K562 (cell line): Measurements from ENCODE around the gene IMPA2. TPM values are rescaled to one million over a fixed set of nuclear protein-coding genes. Genes with fewer than 3 reads are reported as not detected.

Experiments used
- ATAC-seq: fragments of 200-7000 bp; cut with Tn5 transposase; 3 replicates; pipeline ENCODE4 v1.9.1; 2020; ENCODE audit warnings: moderate library complexity
- BruUV-seq: library from RNA; stranded (reverse); fragments of 400-500 nt; replicated peaks from 2 replicates; lab custom pipeline; 2021; lab: Mats Ljungman, UMichigan
- CTCF ChIA-PET: fragments of 300-600 bp; formaldehyde crosslinking; extraction: SDS; loops from one replicate; lab custom pipeline; 2021; ENCODE audit warnings: low intra/inter-chr PET ratio; lab: Yijun Ruan, JAX
- POLR2A ChIA-PET: fragments of 300-600, 350-650 bp; sonication (Branson Sonifier 250); formaldehyde crosslinking; extraction: SDS; loops from one replicate; lab custom pipeline; 2021; ENCODE audit warnings: antibody characterized with exemption, inconsistent platforms; lab: Yijun Ruan, JAX
- DNase-seq, 4 experiments: peaks; one replicate each; pipeline versions ENCODE4 v3.0.0 to v3.0.0-alpha.2; 2011 to 2018; ENCODE audit warnings: low spot score in 3 of 4, mixed read lengths in 3 of 4; ENCODE audit errors: extremely low read depth in 1 of 4
- FAIRE-seq: peaks from 2 replicates; lab custom pipeline; 2011; peaks lifted over from hg19 to GRCh38; lab: Jason Lieb, UNC
- H2AFZ ChIP-seq: 2 replicates; pipeline ENCODE4 v1.6.0; 2011; ENCODE audit warnings: low read depth, low read length, control low read depth, inconsistent platforms
- H3K27ac ChIP-seq: fragments of 200-600 bp; 3 replicates; pipeline ENCODE4 v1.8.0; 2011; ENCODE audit warnings: low read depth, mild to moderate bottlenecking, control low read depth, inconsistent platforms, low read length, moderate library complexity, mixed read lengths; ENCODE audit errors: extremely low read depth
- H3K27me3 ChIP-seq, 2 experiments: fragments of 300-600 bp in 1 of 2; 2 replicates in 1 of 2; 3 replicates in 1 of 2; pipeline versions ENCODE4 v1.6.0 to v1.8.0; 2011; ENCODE audit warnings: inconsistent platforms in 2 of 2, low read length in 2 of 2, mild to moderate bottlenecking in 1 of 2, mixed read lengths in 1 of 2, moderate library complexity in 1 of 2; ENCODE audit not compliant: control insufficient read depth in 2 of 2, insufficient read depth in 2 of 2
- H3K36me3 ChIP-seq: fragments of 300-600 bp; 3 replicates; pipeline ENCODE4 v1.8.0; 2011; ENCODE audit warnings: mild to moderate bottlenecking, low read length, inconsistent platforms; ENCODE audit not compliant: control insufficient read depth, insufficient read depth
- H3K4me1 ChIP-seq, 2 experiments: fragments of 200-600 bp in 1 of 2; replicated peaks in 1 of 2; 2 replicates in 1 of 2; 3 replicates in 1 of 2; pipeline versions ENCODE4 v1.5.1 to v1.8.0; 2011; ENCODE audit warnings: inconsistent platforms in 2 of 2, low read length in 2 of 2, mild to moderate bottlenecking in 1 of 2, mixed read lengths in 1 of 2, moderate library complexity in 1 of 2; ENCODE audit not compliant: control insufficient read depth in 2 of 2, insufficient read depth in 2 of 2
- H3K4me2 ChIP-seq: 2 replicates; pipeline ENCODE4 v1.6.1; 2011; ENCODE audit warnings: low read length, control low read depth, inconsistent platforms, mixed read lengths; ENCODE audit not compliant: insufficient read depth
- H3K4me3 ChIP-seq: fragments of 200-600 bp; sonication (generic), shearing (Covaris generic); 2 replicates; pipeline ENCODE4 v1.5.1; 2016; ENCODE audit warnings: control low read depth, inconsistent platforms
- H3K79me2 ChIP-seq: fragments of 200-600 bp; 3 replicates; pipeline ENCODE4 v1.8.0; 2011; ENCODE audit warnings: low read length, inconsistent platforms; ENCODE audit not compliant: control insufficient read depth, insufficient read depth
- H3K9ac ChIP-seq, 2 experiments: 2 replicates each; pipeline versions ENCODE4 v1.6.0 to v1.6.1; 2011; ENCODE audit warnings: low read depth in 2 of 2, low read length in 2 of 2, control low read depth in 1 of 2, inconsistent platforms in 1 of 2, mild to moderate bottlenecking in 1 of 2, mixed read lengths in 1 of 2; ENCODE audit not compliant: insufficient read depth in 1 of 2
- H3K9me1 ChIP-seq: one replicate; pipeline ENCODE4 v1.6.0; 2011; ENCODE audit warnings: inconsistent platforms, mild to moderate bottlenecking, low read length, moderate library complexity; ENCODE audit not compliant: control insufficient read depth, insufficient read depth
- H3K9me3 ChIP-seq: replicated peaks from 2 replicates; pipeline ENCODE4 v1.5.1; 2011; ENCODE audit warnings: low read depth, low read length, inconsistent platforms; ENCODE audit not compliant: control insufficient read depth, insufficient read depth
- H4K20me1 ChIP-seq: replicated peaks from 2 replicates; pipeline ENCODE4 v1.6.1; 2011; ENCODE audit warnings: low read length, inconsistent platforms, mixed read lengths; ENCODE audit not compliant: control insufficient read depth, insufficient read depth
- ARID4B ChIP-seq: sonication (generic); formaldehyde crosslinking; IDR thresholded peaks from 2 replicates; pipeline ENCODE4 v1.8.0; 2022; ENCODE audit warnings: mild to moderate bottlenecking, missing genetic modification reagents
- CBX2 ChIP-seq: fragments of 200-600 bp; sonication (generic); IDR thresholded peaks from one replicate; pipeline ENCODE4 v1.6.1; 2012; ENCODE audit warnings: mild to moderate bottlenecking, low read length, inconsistent platforms; ENCODE audit not compliant: insufficient read depth, poor library complexity, severe bottlenecking
- CHD1 ChIP-seq: fragments of 200-600 bp; sonication (generic); IDR thresholded peaks from one replicate; pipeline ENCODE4 v1.6.1; 2012; ENCODE audit warnings: mild to moderate bottlenecking, moderate library complexity, low read length, inconsistent platforms
- DPF2 ChIP-seq: fragments of 450-650 bp; IDR thresholded peaks from 2 replicates; pipeline ENCODE4 v1.6.1; 2016
- EZH2 ChIP-seq: IDR thresholded peaks from 2 replicates; pipeline ENCODE4 v1.6.1; 2012; ENCODE audit warnings: low read depth, mild to moderate bottlenecking, inconsistent platforms, low read length, borderline replicate concordance
- GABPA ChIP-seq: fragments of 200-800 bp; sonication (Bioruptor generic); conservative IDR thresholded peaks from 2 replicates; pipeline ENCODE4 v1.6.1; 2016; ENCODE audit warnings: low read depth, missing genetic modification characterization, missing compliant biosample characterization
- HINFP ChIP-seq: fragments of 450-650 bp; conservative IDR thresholded peaks from 2 replicates; pipeline ENCODE4 v1.6.1; 2016; ENCODE audit warnings: missing genetic modification characterization, low read depth, mild to moderate bottlenecking, control low read depth, missing compliant biosample characterization
- HMBOX1 ChIP-seq: sonication (generic); IDR thresholded peaks from 2 replicates; pipeline ENCODE4 v1.6.1; 2016
- HOXB6 ChIP-seq: fragments of 250-450 bp; sonication (Bioruptor Pico); IDR thresholded peaks from 2 replicates; pipeline ENCODE4 v1.5.1; 2022; ENCODE audit warnings: mild to moderate bottlenecking, borderline replicate concordance
- NBN ChIP-seq: fragments of 450-650 bp; IDR thresholded peaks from 2 replicates; pipeline ENCODE4 v1.6.1; 2016; ENCODE audit warnings: low read depth, mild to moderate bottlenecking
- NCOA1 ChIP-seq: fragments of 450-650 bp; IDR thresholded peaks from 2 replicates; pipeline ENCODE4 v1.6.1; 2016; ENCODE audit warnings: low read depth
- NR3C1 ChIP-seq: sonication (generic); formaldehyde crosslinking; IDR thresholded peaks from 2 replicates; pipeline ENCODE4 v1.8.1; 2022; ENCODE audit warnings: missing genetic modification reagents
- SMARCA4 ChIP-seq: fragments of 450-650 bp; IDR thresholded peaks from 2 replicates; pipeline ENCODE4 v1.6.1; 2016
- ZNF124 ChIP-seq: sonication (generic); formaldehyde crosslinking; IDR thresholded peaks from 2 replicates; pipeline ENCODE4 v1.8.1; 2022; ENCODE audit warnings: missing genetic modification reagents
- ZNF133 ChIP-seq: fragments of 250-450 bp; sonication (Bioruptor Pico); IDR thresholded peaks from 2 replicates; pipeline ENCODE4 v1.4.0; 2020; ENCODE audit warnings: mild to moderate bottlenecking
- WGBS: fragments of 100-300 bp; shearing (Covaris generic); methylation state at CpG from one replicate; pipeline ENCODE4 v1.1.6; 2016; ENCODE audit warnings: low coverage, mixed read lengths; ENCODE audit not compliant: insufficient coverage; ENCODE audit errors: missing lambda C conversion rate; 5-methylcytosine and 5-hydroxymethylcytosine counted together
- in situ Hi-C: fragments of 300-500 bp; cut with MboI; formaldehyde crosslinking; loops from 4 replicates; pipeline ENCODE4 v1.15.0; 2018; ENCODE audit warnings: inconsistent platforms, mixed read lengths
- intact Hi-C: fragments of 100-400 bp; cut with micrococcal nuclease; formaldehyde crosslinking; loops from 2 replicates; pipeline ENCODE4 v1.14.2; 2022
- polyA plus RNA-seq, 8 experiments: library from polyadenylated mRNA; depleted of rRNA in 4 of 8; stranded (reverse) in 5 of 8; unstranded in 3 of 8; fragments of >200 nt; fragmentation: Nextera tagmentation in 2 of 8; fragmentation: Illumina TruSeq in 1 of 8; extraction: Ambion mirVana in 2 of 8; extraction: Trizol in 1 of 8; gene quantifications; 2 replicates each; pipeline versions ENCODE4 v1.2.1 to v1.2.3, GENCODE V29; 2011 to 2014; ENCODE audit warnings: inconsistent platforms in 1 of 8, missing spikeins in 1 of 8
- total RNA-seq, 7 experiments: library from RNA; depleted of rRNA in 6 of 7; stranded (reverse); fragments of >200 nt in 6 of 7; fragmentation: Illumina TruSeq in 2 of 7; extraction: Trizol in 2 of 7; gene quantifications; 2 replicates each; pipeline versions ENCODE4 v1.2.1 to v1.2.3, GENCODE V29; 2011 to 2021; ENCODE audit warnings: low replicate concordance in 1 of 7

Gene IMPA2
- total and polyA plus RNA-seq, 9 of the 15 experiments (the other 6 are each of a cell fraction or from before 2014, with no cell fraction given): 0.62 to 11.3 (median 5.7) TPM

GRCh38 chr18:12052866-12053265 lies 71.6 kb downstream of the IMPA2 start (continued):
- no peak for TF ChIP-seq HMBOX1
- no peak for TF ChIP-seq CBX2
- no peak for TF ChIP-seq NCOA1
- no peak for TF ChIP-seq ZNF124
- TF ChIP-seq CHD1: no peak
- no peak for TF ChIP-seq HOXB6 (CRISPR knock-in tag)
- no peak for TF ChIP-seq NR3C1 (CRISPR knock-in tag)
- no peak for TF ChIP-seq HINFP (tag)
- TF ChIP-seq EZH2: no peak
- TF ChIP-seq SMARCA4: no peak

GRCh38 chr18:12053289-12053688 lies 72.0 kb downstream of the IMPA2 start:
- Histone ChIP-seq H3K27me3 (peaks cover 6 to 22% of the 10 kb centered on the region in 2 experiments; a peak in 4 of 5 replicates), H3K9me3 (no peaks in the 10 kb centered on the region), H4K20me1 (no peaks in the 10 kb centered on the region; the same call in 1 of the 2 replicates), H3K9ac (no peak overlapping the region), H3K9me1 (no peaks in the 10 kb centered on the region), H3K4me1 (peaks cover 0 to 6% of the 10 kb centered on the region in 2 experiments; a peak in 1 of 5 replicates), H2AFZ (no peak overlapping the region), H3K36me3 (no peaks in the 10 kb centered on the region), H3K4me3 (no peak overlapping the region), H3K27ac (no peak overlapping the region), H3K79me2 (no peaks in the 10 kb centered on the region), H3K4me2 (no peak overlapping the region)
- FAIRE-seq (no peak), DNase-seq (no peak), ATAC-seq (no peak)
- intact Hi-C loops: no loop called here
- ChIA-PET CTCF (no interaction called here), POLR2A (no interaction called here)
- in situ Hi-C loops: no loop called here
- WGBS: 0% methylated on average over 2 of the region's 2 CpGs
- BruUV-seq: no TSS peak
- no peak for TF ChIP-seq ZNF133
- no peak for TF ChIP-seq GABPA (tag)
- no peak for TF ChIP-seq NBN
- no peak for TF ChIP-seq DPF2
- TF ChIP-seq ARID4B (CRISPR knock-in tag): no peak
